Neuron (in vitro differentiated cells): ENCODE data around the gene TTLL11.

Experiments
- H2AFZ ChIP-seq: one replicate; pipeline ENCODE4 v1.6.1; 2013; ENCODE audit warnings: low read depth, mild to moderate bottlenecking, inconsistent platforms, low read length, moderate library complexity
- H3K27me3 ChIP-seq: one replicate; pipeline ENCODE4 v1.6.1; 2013; ENCODE audit warnings: low read length; ENCODE audit not compliant: insufficient read depth
- H3K36me3 ChIP-seq: one replicate; pipeline ENCODE4 v1.6.1; 2013; ENCODE audit warnings: low read length; ENCODE audit not compliant: insufficient read depth
- H3K4me1 ChIP-seq: one replicate; pipeline ENCODE4 v1.6.1; 2013; ENCODE audit warnings: low read length; ENCODE audit not compliant: insufficient read depth
- H3K4me3 ChIP-seq: 2 replicates; pipeline ENCODE4 v1.5.1; 2013; ENCODE audit warnings: mild to moderate bottlenecking, low read length, moderate library complexity
- H3K9me3 ChIP-seq: one replicate; pipeline ENCODE4 v1.6.1; 2013; ENCODE audit warnings: low read length

The TTLL11 gene

GRCh38 chr9:122092611-122093506, at the start of gene TTLL11:
Gene TTLL11 (minus strand): TSS chr9:122093308. CDS start chr9:122093148, 160 bp downstream.
- Histone ChIP-seq H3K4me3 (peak within 1 kb of the TSS; percentile 87), H3K9me3 (no peaks in the 10 kb centered on the region), H3K27me3 (no peaks in the 10 kb centered on the region)

GRCh38 chr9:122141671-122142070, 48.6 kb upstream of the TTLL11 start:
- H3K4me3 ChIP-seq: no peak overlapping the region
- no peak overlapping the region for H2AFZ ChIP-seq
- H3K27me3 ChIP-seq: no peaks in the 10 kb centered on the region
- H3K9me3 ChIP-seq: no peaks in the 10 kb centered on the region
- H3K4me1 ChIP-seq: no peaks in the 10 kb centered on the region
- peaks cover 41% of the 10 kb centered on the region for H3K36me3 ChIP-seq

More at GRCh38 chr9:122092611-122093506, at the start of gene TTLL11:
- peaks cover 16% of the 10 kb centered on the region for H3K4me1 ChIP-seq
- H2AFZ ChIP-seq: peak within 1 kb of the TSS; percentile 83
- H3K36me3 ChIP-seq: no peaks in the 10 kb centered on the region

- peaks cover 32% of the 10 kb centered on the region for H3K36me3 ChIP-seq
- no peaks in the 10 kb centered on the region for H3K27me3 ChIP-seq
- no peak overlapping the region for H2AFZ ChIP-seq
- H3K4me1 ChIP-seq: no peaks in the 10 kb centered on the region
- H3K4me3 ChIP-seq: no peak overlapping the region
- H3K9me3 ChIP-seq: no peaks in the 10 kb centered on the region
These were observed 47.5 kb upstream of the TTLL11 start for GRCh38 chr9:122140368-122141193.

GRCh38 chr9:122138560-122139268, 45.6 kb upstream of the TTLL11 start:
- Histone ChIP-seq H3K9me3 (no peaks in the 10 kb centered on the region), H2AFZ (no peak overlapping the region), H3K4me1 (peaks cover 10% of the 10 kb centered on the region), H3K36me3 (peaks cover 15% of the 10 kb centered on the region), H3K27me3 (no peaks in the 10 kb centered on the region), H3K4me3 (no peak overlapping the region)

- H3K36me3 ChIP-seq: no peaks in the 10 kb centered on the region
- H2AFZ ChIP-seq: no peak overlapping the region
- H3K4me3 ChIP-seq: no peak overlapping the region
- peaks cover 14% of the 10 kb centered on the region for H3K27me3 ChIP-seq
- no peaks in the 10 kb centered on the region for H3K9me3 ChIP-seq
- peaks cover 21% of the 10 kb centered on the region for H3K4me1 ChIP-seq
These were observed 42.4 kb upstream of the TTLL11 start for GRCh38 chr9:122135529-122135859.

- no peaks in the 10 kb centered on the region for H3K36me3 ChIP-seq
- peaks cover 15% of the 10 kb centered on the region for H3K27me3 ChIP-seq
- no peak overlapping the region for H2AFZ ChIP-seq
- H3K4me3 ChIP-seq: no peak overlapping the region
- no peaks in the 10 kb centered on the region for H3K9me3 ChIP-seq
- peaks cover 21% of the 10 kb centered on the region for H3K4me1 ChIP-seq
These were observed 41.9 kb upstream of the TTLL11 start for GRCh38 chr9:122134822-122135528.

GRCh38 chr9:122133984-122134535, 41.0 kb upstream of the TTLL11 start:
- no peaks in the 10 kb centered on the region for H3K9me3 ChIP-seq
- H3K36me3 ChIP-seq: no peaks in the 10 kb centered on the region
- H3K4me3 ChIP-seq: no peak overlapping the region
- peaks cover 21% of the 10 kb centered on the region for H3K4me1 ChIP-seq
- H3K27me3 ChIP-seq: peaks cover 23% of the 10 kb centered on the region
- no peak overlapping the region for H2AFZ ChIP-seq

- Histone ChIP-seq H3K9me3 (no peaks in the 10 kb centered on the region), H3K27me3 (peaks cover 27% of the 10 kb centered on the region), H2AFZ (no peak overlapping the region), H3K4me1 (peaks cover 21% of the 10 kb centered on the region), H3K36me3 (no peaks in the 10 kb centered on the region), H3K4me3 (no peak overlapping the region)
These were observed 40.3 kb upstream of the TTLL11 start for GRCh38 chr9:122133263-122133983.

GRCh38 chr9:122132539-122132938, 39.4 kb upstream of the TTLL11 start:
- Histone ChIP-seq H2AFZ (no peak overlapping the region), H3K9me3 (no peaks in the 10 kb centered on the region), H3K4me1 (peaks cover 21% of the 10 kb centered on the region), H3K36me3 (no peaks in the 10 kb centered on the region), H3K4me3 (no peak overlapping the region), H3K27me3 (peaks cover 33% of the 10 kb centered on the region)

- H3K4me3 ChIP-seq: no peak overlapping the region
These were observed 38.4 kb upstream of the TTLL11 start for GRCh38 chr9:122131401-122132001.

GRCh38 chr9:122130837-122131236, 37.7 kb upstream of the TTLL11 start:
- H3K36me3 ChIP-seq: no peaks in the 10 kb centered on the region
- H3K4me1 ChIP-seq: peaks cover 25% of the 10 kb centered on the region
- no peak overlapping the region for H2AFZ ChIP-seq
- no peaks in the 10 kb centered on the region for H3K9me3 ChIP-seq
- peaks cover 50% of the 10 kb centered on the region for H3K27me3 ChIP-seq
- no peak overlapping the region for H3K4me3 ChIP-seq

More at GRCh38 chr9:122131401-122132001, 38.4 kb upstream of the TTLL11 start:
- H2AFZ ChIP-seq: no peak overlapping the region
- H3K27me3 ChIP-seq: peaks cover 43% of the 10 kb centered on the region
- H3K36me3 ChIP-seq: no peaks in the 10 kb centered on the region
- H3K4me1 ChIP-seq: peaks cover 21% of the 10 kb centered on the region
- H3K9me3 ChIP-seq: no peaks in the 10 kb centered on the region
